Omental fat pad (tissue), 4 donors: Measurements from ENCODE around the gene POLD4. TPM values are rescaled to one million over a fixed set of nuclear protein-coding genes. Genes with fewer than 3 reads are reported as not detected.

Experiments
- ATAC-seq: fragments of 150-250 bp; one replicate; pipeline ENCODE4 v1.9.1; 2016; ENCODE audit warnings: mild to moderate bottlenecking, moderate library complexity; ENCODE audit not compliant: low FRiP score
- DNase-seq: peaks from one replicate; pipeline ENCODE4 v3.0.0-alpha.2; 2019; ENCODE audit warnings: low spot score
- CTCF ChIP-seq, 3 donors: fragments of 450-650 bp; IDR thresholded peaks; one replicate each; pipeline ENCODE4 v1.5.1; 2016 to 2017; ENCODE audit warnings: antibody characterized with exemption in 3 of 3, mild to moderate bottlenecking in 3 of 3, moderate library complexity in 2 of 3
- total RNA-seq, 4 donors: library from RNA; depleted of rRNA; stranded (reverse); fragments of >200 nt; gene quantifications; one replicate each; pipeline ENCODE4 v1.1.0, GENCODE V29; 2016

Gene POLD4
- total RNA-seq, 4 donors from 2014 or later, result 67.5 to 141 (median 81.9) TPM

- TF ChIP-seq CTCF (IDR thresholded peaks at IDR 0.05), result no peak
- ATAC-seq (peak; percentile 30), DNase-seq (no peak)
These were observed 35.3 kb downstream of the POLD4 start for GRCh38 chr11:67317888-67318555.

- ATAC-seq (peak; percentile 88), DNase-seq (peak; percentile 96)
- TF ChIP-seq CTCF (IDR thresholded peaks at IDR 0.05), result peak in 2 of 3 donors; percentile 79 to 92
These were observed 36.0 kb downstream of the POLD4 start for GRCh38 chr11:67317205-67317887.

- ATAC-seq (no peak), DNase-seq (no peak)
- no peak for TF ChIP-seq CTCF (IDR thresholded peaks at IDR 0.05)
These were observed 36.5 kb downstream of the POLD4 start for GRCh38 chr11:67316882-67317204.

- no peak for DNase-seq
- no peak for ATAC-seq
- no peak for TF ChIP-seq CTCF (IDR thresholded peaks at IDR 0.05)
These were observed 37.9 kb downstream of the POLD4 start for GRCh38 chr11:67315325-67315909.

GRCh38 chr11:67314218-67314617 lies 39.1 kb downstream of the POLD4 start:
- DNase-seq, result no peak
- TF ChIP-seq CTCF (IDR thresholded peaks at IDR 0.05), result no peak
- no peak for ATAC-seq

- TF ChIP-seq CTCF (IDR thresholded peaks at IDR 0.05), result no peak
- DNase-seq (no peak), ATAC-seq (no peak)
These were observed 40.0 kb downstream of the POLD4 start for GRCh38 chr11:67313125-67313890.
